ENCODE data around the gene PPFIA3.
"Not testable (repeated sequence)": the region's sequence is repeated elsewhere in the genome, so short reads cannot be mapped to it uniquely, and the experiment has no call there.

The PPFIA3 gene

DNA sequence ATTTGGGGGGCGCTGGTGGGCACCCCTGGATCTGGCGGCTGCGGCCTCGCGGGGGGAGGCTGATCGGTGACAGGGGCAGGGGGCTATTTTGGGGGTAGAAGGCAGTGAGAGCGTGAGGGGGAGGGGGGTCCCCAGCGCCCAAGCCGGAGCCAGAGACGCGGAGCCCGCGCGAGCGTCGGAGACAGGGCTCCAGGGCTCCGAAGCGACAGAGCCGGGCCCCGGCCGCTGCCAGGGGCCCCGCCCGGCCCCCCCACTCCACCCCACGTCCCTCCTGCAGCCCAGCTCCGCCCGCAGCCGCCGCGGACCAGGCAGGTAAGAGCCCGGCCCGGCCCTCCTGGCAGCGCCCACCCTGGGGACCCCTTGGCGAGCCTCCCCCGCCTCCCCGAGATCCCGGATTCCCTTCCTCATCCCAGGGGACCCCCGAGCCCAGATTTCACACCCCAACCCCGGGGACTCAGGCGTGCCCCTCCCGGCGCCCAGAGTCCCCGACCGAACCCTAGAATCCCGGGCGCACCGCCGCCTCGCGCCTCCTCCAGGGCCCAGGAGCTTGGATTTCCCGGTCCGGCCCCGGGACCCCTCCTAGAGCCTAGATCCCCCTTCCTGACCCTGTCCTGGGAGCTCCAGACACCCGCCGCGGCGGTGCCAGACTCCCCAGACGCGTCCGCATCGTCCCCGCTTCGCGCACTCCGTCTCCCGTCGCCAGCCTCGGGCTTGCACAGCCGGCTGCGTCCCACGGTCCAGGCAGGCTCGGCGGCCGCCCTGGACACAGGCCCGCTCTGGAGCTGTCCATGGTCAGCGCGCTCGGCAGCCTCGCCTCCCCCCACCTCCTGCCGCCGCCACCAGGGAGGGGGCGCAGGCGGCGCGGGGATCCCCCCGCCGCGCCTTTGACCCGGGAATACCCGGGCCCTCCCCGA, at the start of gene PPFIA3:
TSS of gene PPFIA3 (plus strand) at position 134 of the 914 bp plus-strand sequence. CDS start 8,330 bp downstream, outside the sequence.
- no peak for DNase-seq (ENCODE audit: low read depth)

DNA sequence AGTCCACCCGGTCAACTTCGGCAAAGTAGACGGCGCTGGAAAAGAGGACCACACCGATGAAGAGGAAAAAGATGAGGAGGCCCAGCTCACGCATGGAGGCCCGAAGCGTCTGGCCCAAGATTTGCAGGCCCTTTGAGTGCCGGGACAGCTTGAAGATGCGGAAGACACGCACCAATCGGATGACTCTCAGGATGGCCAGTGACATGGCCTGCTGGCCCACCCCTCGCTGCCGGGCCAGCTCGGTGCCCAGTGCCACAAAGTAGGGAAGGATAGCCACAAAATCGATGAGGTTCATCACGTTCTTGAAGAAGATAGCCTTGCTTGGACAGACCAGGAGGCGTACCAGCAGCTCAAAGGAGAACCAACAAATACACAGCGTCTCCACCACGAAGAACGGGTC, 48.9 kb upstream of the PPFIA3 start:
- no peak for DNase-seq (ENCODE audit: low read depth)

DNA sequence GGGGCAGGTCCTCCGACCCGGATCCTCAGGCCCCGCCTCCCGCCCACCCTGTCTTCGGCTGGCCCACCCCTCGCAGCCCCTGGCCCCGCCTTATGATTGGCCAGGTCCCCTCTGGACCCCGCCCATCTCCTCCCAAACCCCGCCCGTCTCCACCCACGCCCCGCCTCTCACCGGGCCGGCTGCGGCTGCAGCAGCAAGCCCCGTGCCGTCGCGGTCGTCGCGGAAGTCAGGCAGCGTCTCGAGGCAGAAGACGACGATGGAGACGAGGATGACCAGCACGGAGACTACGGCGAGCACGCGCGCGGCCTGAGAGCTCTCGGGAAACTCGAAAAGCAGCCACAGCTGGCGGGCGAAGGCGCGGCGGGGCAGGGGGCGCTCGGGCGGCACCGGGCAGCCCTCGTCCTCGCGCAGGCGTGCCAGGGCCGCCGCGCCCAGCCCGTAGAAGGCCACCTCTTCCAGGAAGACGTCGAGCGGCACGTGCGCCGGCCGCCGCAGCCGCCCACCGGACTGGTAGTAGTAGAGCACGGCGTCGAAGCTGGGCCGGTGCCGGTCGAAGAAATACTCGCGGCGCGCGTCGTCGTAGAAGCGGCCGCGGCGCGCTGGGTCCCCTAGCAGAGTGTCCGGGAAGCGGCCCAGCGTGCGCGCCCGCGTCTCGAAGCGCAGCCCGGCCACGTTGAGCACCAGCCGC, 47.3 kb upstream of the PPFIA3 start:
- DNase-seq (ENCODE audit: low read depth) = no peak

DNA sequence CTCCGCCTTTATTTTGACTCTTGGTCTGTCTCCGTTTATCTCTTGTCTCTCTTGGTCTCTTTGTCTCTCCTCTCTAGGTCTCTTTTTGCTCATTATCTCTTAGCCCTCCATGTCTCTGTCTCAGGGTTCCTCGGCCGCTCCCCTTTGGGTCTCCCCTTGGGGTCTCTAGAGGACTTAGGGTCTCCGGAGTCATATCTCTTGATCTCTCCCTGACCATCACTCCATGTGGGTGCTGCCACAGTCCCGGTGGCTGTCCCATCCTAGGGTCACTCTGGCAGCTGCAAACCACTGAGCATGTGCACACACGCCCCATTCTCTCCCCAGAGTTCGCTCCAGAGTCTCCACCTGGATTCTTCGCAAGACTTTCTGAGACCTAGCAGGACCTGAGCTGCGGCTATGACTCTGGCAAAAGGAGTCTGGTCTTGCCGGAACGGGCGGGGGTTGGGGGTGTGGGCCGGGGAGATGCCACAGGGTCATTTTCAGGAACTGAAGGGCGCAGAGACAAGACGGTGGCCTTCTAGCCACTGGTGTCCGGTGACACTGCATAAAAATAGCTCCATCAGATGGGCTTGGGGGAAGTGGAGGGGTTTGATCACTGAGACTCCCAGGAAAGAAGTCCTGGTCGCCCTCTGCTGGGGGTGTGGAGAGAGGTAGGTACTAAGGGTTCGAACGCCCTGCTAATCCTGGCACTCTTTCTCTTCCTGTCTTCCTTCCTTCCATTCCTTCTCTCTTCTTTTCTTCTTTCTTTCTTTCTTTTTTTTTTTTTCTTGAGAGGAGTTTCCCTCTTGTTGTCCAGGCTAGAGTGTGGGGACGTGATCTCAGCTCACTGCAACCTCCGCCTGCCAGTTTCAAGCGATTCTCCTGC, 45.6 kb upstream of the PPFIA3 start:
- DNase-seq (ENCODE audit: low read depth) = no peak

DNA sequence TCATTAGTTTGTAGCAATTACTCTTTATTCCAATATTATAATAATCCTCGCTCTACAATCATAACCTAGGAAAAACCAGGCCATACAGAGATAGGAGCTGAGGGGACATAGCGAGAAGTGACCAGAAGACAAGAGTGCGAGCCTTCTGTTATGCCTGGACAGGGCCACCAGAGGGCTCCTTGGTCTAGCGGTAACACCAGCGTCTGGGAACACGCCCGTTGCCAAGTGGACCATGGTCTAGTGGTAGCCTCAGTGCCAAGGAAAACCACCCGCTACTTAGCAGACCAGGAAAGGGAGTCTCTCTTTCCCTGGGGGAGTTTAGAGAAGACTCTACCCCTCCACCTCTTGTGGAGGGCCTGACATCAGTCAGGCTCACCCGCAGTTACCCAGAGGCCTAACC, 44.5 kb upstream of the PPFIA3 start:
- DNase-seq (ENCODE audit: low read depth) = not testable (repeated sequence)

DNA sequence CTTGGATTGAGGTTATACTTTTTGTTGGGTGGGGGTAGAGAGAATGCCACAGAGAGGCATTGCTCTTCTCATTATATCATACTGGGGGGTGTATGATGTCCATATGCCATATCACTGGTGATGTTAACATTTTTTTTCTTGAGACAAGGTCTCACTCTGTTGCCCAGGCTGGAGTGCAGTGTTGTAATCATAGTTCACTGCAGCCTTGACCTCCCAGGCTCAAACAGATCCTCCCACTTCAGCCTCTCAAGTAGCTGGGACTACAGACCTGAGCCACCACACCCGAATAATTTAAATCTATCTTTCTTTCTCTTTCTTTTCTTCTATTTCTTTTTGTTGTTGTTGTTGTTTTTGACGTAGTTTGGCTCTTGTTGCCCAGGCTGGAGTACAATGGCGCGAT, 39.0 kb upstream of the PPFIA3 start:
- DNase-seq (ENCODE audit: low read depth) = no peak

DNA sequence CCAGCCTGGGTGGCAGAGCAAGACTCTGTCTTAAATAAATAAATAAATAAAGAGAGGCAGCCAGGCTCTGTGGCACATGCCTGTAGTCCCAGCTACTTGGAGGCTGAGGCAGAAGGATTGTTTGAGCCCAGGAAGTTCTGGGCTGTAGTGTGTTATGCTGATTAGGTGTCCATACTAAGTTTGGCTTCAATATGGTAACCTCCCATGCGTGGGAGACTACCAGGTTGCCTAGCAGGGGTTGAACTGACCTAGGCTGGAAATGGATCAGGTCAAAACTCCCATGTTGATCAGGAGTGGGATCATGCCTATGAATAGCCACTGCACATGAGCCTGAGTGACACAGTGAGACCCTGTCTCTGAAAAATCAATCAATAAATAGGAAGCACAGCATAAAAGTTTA, 38.1 kb upstream of the PPFIA3 start:
- no peak for DNase-seq (ENCODE audit: low read depth)

DNA sequence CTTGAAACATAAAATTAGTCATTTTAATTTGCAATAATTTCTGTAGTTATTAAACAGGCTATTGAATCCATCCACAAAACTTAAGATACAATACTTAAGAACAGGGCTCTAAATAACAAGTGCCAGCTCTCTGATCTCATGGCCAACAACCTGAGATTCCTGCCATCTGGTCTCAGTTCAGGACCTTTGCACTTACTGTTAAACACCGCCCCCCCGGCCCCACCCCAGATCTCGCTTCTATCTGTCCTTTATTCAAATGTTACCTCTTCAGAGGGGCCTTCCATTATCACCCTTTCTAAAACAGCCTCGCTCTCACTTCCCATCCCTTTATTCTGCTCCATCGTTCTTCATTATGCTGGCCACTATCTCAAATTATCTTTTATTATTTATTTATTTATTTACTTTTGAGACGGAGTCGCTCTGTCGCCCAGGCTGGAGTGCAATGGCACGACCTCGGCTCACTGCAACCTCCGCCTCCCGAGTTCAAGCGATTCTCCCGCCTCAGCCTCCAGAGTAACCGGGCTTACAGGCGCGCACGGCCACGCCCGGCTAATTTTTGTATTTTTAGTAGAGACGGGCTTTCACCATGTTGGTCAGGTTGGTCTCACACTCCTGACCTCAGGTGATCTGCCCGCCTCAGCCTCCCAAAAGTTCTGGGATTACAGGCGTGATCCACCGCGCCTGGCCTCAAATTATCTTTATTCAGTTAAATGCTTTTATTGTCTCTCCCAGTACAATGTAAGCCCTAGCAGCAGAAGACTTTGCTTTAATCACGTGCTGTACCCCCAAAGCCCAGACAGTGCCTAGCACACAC, 34.9 kb upstream of the PPFIA3 start:
- no peak for DNase-seq (ENCODE audit: low read depth)

DNA sequence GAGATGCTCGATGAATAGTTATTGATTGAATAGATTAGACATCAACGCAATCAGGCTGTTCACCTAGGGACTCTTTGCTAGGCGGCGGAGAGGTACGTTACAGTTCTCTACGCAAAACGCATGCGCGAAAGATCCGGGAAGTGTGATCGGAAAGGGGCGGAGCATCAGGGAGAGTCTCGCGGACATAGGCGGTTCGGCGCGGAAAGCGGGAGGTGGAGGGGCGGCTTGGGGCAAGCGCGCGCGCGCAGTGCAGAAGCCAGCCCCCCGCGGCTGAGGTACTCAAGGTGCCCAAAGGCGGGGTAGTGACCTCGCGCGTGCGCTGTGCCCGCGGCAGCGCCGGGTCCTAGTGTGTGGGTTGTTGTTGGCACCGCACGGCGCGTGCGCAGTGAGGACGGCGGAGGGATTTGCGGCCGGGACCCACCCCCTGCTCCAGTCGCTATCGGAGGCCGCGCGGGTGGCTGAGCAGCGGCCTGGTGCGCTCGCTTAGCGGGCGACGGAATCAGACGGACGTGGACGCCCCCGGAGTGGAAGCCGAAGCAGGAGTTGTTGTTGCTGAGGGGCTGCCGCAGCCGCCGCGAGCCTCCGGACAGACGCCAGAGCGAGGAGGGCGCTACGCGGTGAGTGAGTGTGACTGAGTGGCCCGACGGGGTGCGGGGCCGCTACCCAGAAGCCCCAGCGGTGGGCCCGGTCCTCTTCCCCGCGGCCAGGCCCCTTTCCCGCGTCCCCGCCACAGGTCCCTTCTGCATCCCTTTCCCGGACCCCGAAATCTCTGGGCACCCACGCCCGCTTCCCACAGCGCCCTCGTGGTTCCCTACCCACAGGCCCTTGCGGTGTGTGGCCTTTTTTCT, 34.1 kb upstream of the PPFIA3 start, which contains the start of gene SNRNP70:
TSS of gene SNRNP70 (plus strand) at position 432 of the 848 bp plus-strand sequence. CDS start 964 bp downstream, outside the sequence.
- peak; percentile 99 for DNase-seq (ENCODE audit: low read depth)

DNA sequence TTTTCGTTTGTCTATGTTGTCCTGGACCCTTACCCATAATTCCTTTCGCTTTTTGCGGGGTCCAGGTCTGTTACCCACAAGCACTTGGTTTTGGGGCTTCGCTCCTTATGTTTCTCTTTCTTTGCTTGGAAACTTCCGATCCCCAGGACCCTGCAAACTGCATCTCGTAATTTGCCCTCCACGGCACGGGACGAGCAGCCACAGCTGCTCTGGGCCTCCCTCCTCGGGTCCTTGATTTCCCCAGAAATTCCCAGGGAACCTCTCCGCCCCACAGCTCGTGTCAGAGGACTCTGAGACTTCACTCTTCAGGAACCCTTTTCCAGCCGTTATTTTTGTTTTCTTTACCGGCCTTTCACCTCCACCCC, 33.5 kb upstream of the PPFIA3 start:
- no peak for DNase-seq (ENCODE audit: low read depth)

DNA sequence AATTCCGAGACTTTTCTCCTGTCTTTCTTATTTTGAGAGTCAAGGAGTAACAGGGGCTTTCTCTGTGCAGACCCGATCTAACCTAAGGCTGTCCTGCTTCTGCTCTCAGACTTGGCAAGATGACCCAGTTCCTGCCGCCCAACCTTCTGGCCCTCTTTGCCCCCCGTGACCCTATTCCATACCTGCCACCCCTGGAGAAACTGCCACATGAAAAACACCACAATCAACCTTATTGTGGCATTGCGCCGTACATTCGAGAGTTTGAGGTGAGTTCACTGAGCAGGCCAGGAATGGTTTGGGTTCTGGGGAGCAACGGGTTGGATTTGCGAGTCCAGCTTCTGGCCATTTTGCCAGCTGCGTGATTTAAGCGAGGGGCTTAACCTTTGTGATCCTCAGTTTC, 33.0 kb upstream of the PPFIA3 start:
- no peak for DNase-seq (ENCODE audit: low read depth)

DNA sequence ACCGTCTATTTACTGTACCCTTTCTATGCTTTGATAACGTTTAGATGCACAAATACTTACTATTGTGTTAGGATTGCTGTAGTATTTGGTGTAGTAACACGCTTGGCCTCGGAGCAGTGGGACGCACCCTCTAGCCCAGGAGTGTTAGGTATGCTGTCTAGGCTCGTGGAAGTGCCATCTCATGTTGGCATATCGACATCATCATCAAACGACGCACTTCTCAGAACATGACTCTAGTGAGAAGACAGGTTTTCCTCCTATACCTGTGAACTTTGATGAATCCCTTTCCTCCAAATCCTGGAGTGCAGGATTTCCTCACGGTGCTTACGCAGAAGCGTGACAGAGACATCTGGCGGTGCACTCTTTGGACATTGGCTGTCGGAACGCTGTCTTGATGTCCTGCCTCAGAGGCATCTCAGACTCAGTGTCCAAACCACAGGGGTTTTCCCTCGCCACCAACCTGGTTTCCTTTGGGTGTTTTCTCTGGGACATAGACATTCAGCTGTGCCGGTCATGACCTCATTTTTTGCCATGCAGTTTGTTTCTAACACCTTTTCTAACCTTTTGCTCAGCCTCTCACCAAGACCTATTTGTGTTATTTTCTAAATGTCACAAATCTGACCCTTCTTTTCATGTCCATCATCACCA, 27.8 kb upstream of the PPFIA3 start:
- no peak for DNase-seq (ENCODE audit: low read depth)

DNA sequence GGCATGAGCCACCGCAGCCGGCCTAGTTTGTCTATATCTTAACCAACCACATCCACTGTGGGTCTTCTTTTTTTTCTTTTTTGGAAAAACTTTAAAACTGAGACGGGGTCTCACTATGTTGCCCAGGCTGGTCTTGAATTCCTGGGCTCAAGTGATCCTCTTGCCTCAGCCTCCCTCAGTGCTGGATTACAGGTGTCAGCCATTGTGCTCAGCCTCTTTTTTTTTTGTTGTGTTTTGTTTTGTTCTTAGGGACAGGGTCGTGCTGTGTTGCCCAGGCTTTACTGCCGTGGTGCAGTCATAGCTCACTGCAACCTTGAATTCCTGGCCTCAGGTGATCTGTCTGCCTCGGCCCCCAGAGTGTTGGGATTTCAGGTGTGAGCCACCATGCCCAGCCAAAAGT, 26.7 kb upstream of the PPFIA3 start:
- no peak for DNase-seq (ENCODE audit: low read depth)

DNA sequence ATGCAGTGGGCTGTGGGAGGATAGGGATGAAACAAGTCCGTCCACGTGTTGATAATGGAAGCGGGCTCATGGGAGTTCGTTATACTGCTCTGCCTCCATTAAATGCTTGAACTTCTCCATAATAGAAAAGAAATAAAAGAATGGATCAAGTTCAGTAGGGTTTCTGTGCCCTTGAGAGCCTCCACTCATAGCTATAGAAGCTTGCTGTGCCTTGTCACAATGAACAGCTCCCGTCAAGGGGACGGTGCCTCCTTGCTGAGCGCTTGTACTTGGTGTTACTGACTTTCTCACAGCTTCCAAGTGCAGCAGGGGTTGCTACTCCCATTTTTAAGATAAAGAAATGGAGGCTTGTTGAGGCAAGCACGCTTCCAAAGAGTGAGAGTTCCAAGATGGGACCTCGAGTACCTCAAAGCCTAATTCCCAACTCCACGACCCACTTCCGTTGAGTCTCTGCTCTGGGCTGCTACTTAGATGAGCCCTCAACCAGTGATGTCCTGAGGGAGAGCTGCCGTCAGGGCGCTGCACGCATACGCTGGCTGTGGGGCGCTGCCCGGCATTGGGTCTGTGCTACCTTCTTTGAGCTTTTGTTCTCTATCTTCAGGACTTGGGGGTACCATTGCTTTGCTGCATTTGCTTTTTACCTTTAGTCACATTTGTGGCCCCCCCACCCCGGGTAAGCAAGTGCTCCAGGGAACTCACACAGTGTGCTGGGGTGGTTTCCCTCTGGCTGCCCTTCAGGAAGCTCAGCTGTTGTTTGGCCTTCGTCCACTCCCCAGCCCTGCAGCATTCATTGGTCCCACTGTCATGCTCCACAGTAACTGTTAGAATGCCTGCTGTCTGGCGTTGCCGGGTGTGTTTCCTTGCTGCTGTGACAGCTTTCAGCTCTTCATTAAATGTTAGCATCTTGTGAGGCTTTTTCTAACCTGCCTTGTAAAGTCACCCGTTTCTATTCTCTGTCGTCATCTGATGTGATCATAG, 24.6 kb upstream of the PPFIA3 start:
- DNase-seq (ENCODE audit: low read depth) = no peak

DNA sequence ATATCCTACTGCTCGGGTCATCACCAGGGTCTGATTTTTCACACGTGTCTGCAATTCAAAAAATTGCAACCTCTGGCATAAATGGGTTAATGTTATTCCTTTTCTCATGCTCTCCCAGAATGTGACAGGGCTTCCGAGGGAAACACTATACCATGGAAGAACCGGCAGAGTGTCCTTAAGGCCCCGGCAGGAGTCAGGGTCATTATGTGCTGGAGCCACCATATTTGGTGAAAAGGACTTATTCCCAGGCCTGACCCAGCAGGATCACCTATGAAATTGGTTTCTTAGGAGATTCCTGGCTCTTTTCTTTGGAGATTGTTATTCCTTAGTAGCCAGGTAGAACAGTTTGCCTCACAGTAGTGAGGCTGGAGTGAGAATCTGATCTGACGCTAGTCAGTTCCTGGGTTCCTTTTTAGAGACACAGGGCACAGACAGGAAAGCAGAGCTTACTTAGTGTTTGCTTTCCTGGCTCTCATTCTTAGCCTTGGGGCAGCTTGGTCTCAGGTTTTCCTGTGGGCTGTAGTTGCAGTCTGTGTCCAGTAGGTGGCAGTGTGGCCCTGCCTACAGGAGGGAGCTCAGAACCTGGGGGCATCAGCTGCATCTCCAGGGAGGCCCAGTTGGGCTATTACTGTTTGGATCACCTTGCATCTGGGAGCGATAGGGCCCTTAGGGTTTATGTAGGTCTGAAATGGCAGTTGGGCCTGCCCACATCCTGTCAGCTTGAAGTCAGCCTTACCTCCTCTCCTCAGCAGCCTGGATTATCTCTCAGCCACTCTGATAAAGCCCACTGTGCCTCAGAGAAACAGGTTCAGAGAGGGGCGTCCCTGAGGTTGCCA, 21.7 kb upstream of the PPFIA3 start:
- DNase-seq (ENCODE audit: low read depth) = peak; percentile 43

DNA sequence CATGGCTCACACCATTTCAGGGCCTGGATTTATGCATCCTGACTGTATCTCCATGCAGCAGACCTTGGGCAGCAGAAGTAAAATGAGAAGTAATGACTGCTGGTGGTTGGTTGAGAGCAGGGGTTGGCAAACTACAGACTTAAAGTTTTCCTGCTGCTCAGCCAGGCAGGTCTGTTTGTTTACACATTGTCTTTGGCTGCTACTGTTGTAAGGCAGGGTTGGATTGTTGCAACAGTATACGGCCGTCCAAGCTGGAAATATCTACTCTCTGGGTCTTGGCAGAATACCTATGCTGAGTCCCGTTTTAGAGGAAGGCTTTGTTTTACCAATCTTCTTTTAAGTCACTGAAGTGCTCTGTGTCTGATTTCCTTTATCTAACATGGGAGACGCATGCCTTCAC, 20.5 kb upstream of the PPFIA3 start:
- no peak for DNase-seq (ENCODE audit: low read depth)

DNA sequence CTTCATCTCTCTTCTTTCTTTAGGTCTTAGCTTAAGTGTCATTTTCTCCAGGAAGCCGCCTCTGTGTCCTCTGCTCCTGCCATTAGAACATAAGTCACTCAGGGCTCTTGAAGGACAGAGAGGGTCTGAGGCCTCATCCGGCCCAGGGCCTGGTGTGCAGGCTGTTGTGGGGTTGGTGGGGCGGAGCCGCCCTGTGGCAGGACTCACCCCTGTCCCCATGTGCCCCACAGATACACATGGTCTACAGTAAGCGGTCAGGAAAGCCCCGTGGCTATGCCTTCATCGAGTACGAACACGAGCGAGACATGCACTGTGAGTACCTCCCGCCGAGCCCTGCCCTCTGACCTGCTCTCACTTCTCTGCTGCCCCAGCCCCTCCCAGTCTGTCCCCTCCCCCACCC, 18.2 kb upstream of the PPFIA3 start:
- DNase-seq (ENCODE audit: low read depth) = no peak

DNA sequence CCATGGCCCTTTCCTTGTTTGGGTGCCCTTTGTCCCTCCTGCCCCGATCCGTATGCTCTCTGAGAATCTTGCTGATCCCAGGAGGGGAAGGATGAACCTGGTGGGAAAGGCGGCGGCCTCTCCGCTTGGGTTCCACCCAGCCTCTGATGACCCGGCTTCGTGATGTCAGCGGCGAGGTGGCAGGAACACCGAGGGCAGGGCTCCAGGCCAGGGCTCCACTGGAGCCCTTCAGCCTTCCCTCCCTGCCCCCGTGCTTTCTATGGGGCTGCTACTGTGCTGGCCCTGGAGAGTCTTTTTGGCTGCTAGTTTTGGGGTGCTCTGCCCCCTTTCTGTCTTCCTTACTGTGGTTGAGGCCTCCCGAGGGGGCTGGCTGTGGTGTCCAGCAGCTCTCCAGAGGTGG, 17.0 kb upstream of the PPFIA3 start:
- no peak for DNase-seq (ENCODE audit: low read depth)
